GM12878 (cell line): ENCODE measurements around the gene SUSD5.

Experiments
- GABPA ChIP-seq: IDR thresholded peaks from 2 replicates; pipeline ENCODE4 v1.6.1; 2014; ENCODE audit warnings: antibody characterized with exemption, low read depth, mild to moderate bottlenecking, inconsistent platforms
- MXI1 ChIP-seq: fragments of 150-350 bp; IDR thresholded peaks from 2 replicates; pipeline ENCODE4 v1.6.1; 2011; ENCODE audit warnings: low read depth, mild to moderate bottlenecking, inconsistent platforms, low read length, improper control_type of control experiment
- NFYB ChIP-seq: IDR thresholded peaks from 2 replicates; pipeline ENCODE4 v1.6.1; 2011; ENCODE audit warnings: low read depth, mild to moderate bottlenecking, low read length, improper control_type of control experiment, moderate library complexity; ENCODE audit not compliant: insufficient read depth
- SUZ12 ChIP-seq: fragments of 200-600 bp; sonication (generic); IDR thresholded peaks from one replicate; pipeline ENCODE4 v1.6.1; 2018; ENCODE audit warnings: antibody characterized with exemption, mild to moderate bottlenecking; ENCODE audit not compliant: unreplicated experiment
- ZNF24 ChIP-seq: fragments of 450-650 bp; IDR thresholded peaks from 2 replicates; pipeline ENCODE4 v1.6.1; 2017; ENCODE audit warnings: antibody characterized with exemption, mild to moderate bottlenecking
- TF ChIP-seq, protein P1 (sequence below): IDR thresholded peaks from 2 replicates; pipeline ENCODE4 v1.6.1; 2012; ENCODE audit warnings: low read depth, low read length, improper control_type of control experiment

DNA sequence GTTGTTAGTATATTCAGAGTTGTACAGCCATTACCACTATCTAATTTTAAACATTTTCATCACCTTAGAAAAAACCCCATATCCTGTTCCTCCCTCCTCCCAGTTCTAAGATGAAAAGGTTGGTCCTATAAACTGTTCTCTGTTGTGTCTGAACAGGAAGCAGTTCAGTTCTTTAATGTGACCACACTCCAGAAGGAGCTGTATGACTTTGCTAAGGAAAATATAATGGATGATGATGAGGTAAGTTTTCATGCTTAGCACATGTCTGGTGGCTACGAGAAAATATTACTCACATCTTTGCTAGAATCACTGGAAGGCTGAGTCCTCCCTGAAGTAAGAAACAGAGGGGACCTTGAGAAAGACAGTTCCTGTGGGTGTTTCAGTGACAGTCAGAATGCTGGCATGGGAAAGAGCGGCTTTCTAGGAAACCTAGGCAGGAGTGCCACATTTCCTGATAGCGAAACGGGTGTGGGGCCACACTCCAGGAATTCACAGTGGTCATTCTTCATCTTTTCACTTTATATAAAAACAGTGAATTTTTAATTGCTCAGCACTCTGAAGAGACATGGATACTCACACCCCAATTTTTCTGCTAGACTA, 84.5 kb downstream of the SUSD5 start:
- TF ChIP-seq MXI1: no peak
- TF ChIP-seq GABPA: no peak
- TF ChIP-seq ZNF24: no peak
- no peak for TF ChIP-seq SUZ12
- TF ChIP-seq NFYB: no peak
- TF ChIP-seq, protein P1, sequence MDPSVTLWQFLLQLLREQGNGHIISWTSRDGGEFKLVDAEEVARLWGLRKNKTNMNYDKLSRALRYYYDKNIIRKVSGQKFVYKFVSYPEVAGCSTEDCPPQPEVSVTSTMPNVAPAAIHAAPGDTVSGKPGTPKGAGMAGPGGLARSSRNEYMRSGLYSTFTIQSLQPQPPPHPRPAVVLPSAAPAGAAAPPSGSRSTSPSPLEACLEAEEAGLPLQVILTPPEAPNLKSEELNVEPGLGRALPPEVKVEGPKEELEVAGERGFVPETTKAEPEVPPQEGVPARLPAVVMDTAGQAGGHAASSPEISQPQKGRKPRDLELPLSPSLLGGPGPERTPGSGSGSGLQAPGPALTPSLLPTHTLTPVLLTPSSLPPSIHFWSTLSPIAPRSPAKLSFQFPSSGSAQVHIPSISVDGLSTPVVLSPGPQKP: no peak
